NCI-H1048 (cell line): ENCODE results near the gene TSC22D1.
A peak's percentile ranks its signal among the peaks of the same experiment; 100 is the strongest.

ENCODE experiments used
- DNase-seq: peaks from one replicate; lab custom pipeline; 2025; lab: John Stamatoyannopoulos, UW

Gene TSC22D1

GRCh38 chr13:44452418-44452817, 123.7 kb downstream of the TSC22D1 start:
- DNase-seq: no peak

GRCh38 chr13:44451651-44452050, 124.5 kb downstream of the TSC22D1 start:
- DNase-seq: no peak

- DNase-seq: no peak
Observed at GRCh38 chr13:44451126-44451525, 125.0 kb downstream of the TSC22D1 start.

- DNase-seq: no peak
Observed at GRCh38 chr13:44449999-44450821, 125.9 kb downstream of the TSC22D1 start.

- DNase-seq: no peak
Observed at GRCh38 chr13:44448875-44449274, 127.3 kb downstream of the TSC22D1 start.

- DNase-seq: no peak
Observed at GRCh38 chr13:44448373-44448772, 127.8 kb downstream of the TSC22D1 start.

- no peak for DNase-seq
Observed at GRCh38 chr13:44447783-44448321, 128.3 kb downstream of the TSC22D1 start.

- no peak for DNase-seq
Observed at GRCh38 chr13:44440046-44440608, 136.0 kb downstream of the TSC22D1 start.

- DNase-seq: no peak
Observed at GRCh38 chr13:44439452-44440024, 136.6 kb downstream of the TSC22D1 start.

GRCh38 chr13:44438234-44438579, 137.9 kb downstream of the TSC22D1 start:
- DNase-seq: no peak

- no peak for DNase-seq
Observed at GRCh38 chr13:44437356-44438233, 138.5 kb downstream of the TSC22D1 start.

GRCh38 chr13:44436589-44437337, 139.4 kb downstream of the TSC22D1 start:
- DNase-seq: peak; percentile 44

GRCh38 chr13:44435919-44436510, 140.1 kb downstream of the TSC22D1 start:
- DNase-seq: no peak

GRCh38 chr13:44435142-44435918, 140.8 kb downstream of the TSC22D1 start:
- peak; percentile 74 for DNase-seq

GRCh38 chr13:44434766-44435141, 141.4 kb downstream of the TSC22D1 start:
- no peak for DNase-seq

- DNase-seq: no peak
Observed at GRCh38 chr13:44433863-44434765, 142.0 kb downstream of the TSC22D1 start.

- no peak for DNase-seq
Observed at GRCh38 chr13:44432650-44433049, 143.5 kb downstream of the TSC22D1 start.

GRCh38 chr13:44431150-44431549, 145.0 kb downstream of the TSC22D1 start:
- no peak for DNase-seq

GRCh38 chr13:44429311-44429710, 146.8 kb downstream of the TSC22D1 start:
- no peak for DNase-seq
